GM18511 (cell line): ENCODE data around the gene MLPH.
"Not testable (repeated sequence)": the region's sequence is repeated elsewhere in the genome, so short reads cannot be mapped to it uniquely, and the experiment has no call there.

Experiments
- ATAC-seq: cut with Tn5 transposase; IDR thresholded peaks from one replicate; pipeline ENCODE4 v1.9.1; 2021; ENCODE audit warnings: mild to moderate bottlenecking, moderate library complexity; ENCODE audit not compliant: unreplicated experiment

MLPH gene

DNA sequence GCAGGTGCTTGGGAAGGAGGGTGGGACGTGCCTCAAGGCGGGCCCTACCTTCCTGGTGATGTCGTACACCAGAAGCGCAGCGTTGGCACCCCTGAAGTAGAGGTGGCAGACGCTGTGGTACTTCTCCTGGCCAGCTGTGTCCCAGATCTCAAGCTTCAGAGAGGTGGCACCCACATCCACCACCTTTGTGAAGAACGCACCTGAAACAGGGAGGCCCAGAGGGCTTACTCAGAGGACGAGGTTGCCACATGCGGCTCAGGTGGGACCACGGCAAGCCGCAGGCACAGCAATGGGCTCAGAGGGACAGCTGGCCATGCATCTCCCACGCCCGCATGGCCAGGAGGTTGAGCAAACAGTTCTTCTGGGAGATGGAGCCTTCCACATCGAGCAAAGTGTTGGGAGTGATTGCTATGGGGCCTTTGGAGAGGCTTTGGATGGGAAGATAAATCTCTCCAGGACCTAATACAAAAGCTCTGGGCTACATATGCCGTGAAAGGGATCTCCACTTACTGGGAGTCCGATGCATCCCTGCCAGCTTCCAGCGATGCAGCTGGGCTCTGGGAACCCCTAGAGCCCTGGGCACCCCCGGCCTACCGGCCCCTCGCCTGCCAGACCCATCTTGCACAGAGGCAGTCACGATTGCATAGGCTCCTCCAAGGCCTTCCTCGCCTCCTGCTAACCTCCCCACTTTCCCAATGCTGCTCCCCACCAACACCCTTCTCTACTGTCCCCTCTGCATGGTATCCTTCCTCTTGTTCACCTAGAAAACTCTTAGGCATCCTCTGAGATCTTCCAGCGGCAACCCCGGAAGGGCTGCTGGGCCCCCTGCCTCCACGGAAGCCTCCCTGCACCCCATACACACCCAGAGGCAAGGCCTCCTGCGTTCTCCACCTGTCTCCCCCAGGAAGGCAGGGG is 91.2 kb downstream of the MLPH start:
- no peak for ATAC-seq

- ATAC-seq: no peak
Observed at GRCh38 chr2:237581326-237581725, 94.3 kb downstream of the MLPH start.

DNA sequence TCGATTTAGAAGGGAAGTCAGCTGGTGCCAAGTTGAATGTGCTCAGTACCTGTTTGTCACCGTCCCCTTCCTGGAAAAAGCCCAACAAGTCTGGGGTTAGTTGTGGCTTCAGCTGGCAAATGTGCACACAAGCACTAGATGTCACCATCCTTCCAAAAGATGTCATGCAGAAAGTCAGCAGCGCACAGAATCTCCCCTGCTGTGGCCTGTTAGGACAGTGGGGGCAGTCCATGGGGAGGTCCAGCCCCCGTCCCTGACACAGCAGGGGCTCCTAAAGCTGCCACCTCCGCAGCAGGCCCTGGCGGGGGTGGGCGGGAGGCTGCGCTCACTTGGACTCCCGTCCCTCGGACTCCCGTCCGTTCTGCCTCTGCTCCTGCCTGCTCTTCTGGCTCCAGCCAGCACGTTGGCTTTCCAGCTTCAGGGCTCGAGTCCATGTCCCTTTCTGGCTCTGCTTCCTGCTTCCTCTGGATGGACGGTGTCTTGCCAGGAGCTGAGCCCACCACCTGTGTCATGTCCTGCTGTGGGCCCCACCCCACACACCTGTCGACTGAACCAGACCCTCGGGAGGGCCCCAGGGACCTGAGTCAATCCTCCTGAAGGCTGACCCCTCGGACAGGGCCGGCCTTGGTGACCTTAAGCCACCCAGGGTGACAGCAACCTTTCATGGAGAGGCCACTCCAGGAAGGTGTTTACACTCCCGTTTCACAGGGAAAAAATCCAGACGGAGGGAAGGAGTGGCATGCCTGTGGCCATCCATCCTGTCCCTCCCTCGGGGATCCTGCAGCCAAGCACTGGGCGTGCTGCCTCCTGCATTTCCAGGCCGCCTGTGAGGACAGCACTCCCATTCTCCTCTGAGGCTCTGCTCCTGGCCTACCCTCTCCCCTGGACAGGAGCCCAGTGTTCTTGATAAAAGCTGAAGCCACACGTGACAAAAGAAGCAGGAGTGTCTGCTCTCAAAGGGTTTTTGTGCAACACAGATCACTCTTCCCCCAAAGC is 95.0 kb downstream of the MLPH start:
- ATAC-seq: peak; percentile 70

DNA sequence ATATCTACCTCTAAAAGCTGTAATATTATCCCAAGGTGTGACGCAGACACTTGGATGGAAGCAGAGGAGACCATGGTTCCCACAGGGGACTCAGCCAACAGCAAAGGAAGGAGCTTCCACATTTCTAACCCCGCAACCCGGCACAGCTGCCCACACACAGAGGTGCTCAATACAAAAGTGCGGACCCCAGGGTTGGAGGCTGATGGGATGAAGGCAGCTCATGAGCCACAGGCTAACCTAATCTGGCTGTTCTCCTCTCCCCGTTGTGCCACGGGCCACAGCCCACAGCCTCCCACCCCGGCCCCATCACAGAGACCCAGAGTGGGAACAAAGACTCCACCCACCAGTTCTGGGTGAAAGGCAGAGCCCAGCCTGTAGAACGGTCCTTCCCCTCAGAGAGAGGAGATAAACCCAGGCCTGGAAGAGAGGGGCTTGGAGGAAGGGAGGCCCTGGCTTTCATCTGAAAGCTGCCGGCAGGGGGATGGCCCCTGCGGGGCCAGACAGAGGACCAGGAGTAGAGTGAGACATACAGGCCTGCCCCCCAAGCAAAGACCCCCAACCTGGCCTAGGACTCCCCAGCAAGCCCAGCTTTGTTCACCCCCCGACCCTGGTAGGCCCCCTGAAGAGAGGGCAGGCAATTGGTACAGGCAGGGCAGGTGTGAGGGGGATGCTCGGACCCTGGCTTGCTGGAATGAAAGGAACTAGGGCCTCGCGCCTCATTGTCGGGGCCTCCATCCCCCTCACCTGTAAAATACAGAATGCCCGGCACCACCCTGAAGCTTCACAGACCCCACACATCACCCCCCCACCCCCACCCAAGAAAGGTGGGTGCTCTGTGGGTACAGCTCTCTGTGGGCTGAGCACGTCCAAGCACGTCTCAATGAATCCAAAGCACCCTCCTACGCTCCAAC is 96.6 kb downstream of the MLPH start:
- ATAC-seq: no peak

- ATAC-seq: no peak
Observed at GRCh38 chr2:237585590-237586221, 98.7 kb downstream of the MLPH start.

- no peak for ATAC-seq
Observed at GRCh38 chr2:237588044-237588696, 101.1 kb downstream of the MLPH start.

- no peak for ATAC-seq
Observed at GRCh38 chr2:237590272-237591140, 103.5 kb downstream of the MLPH start, which contains the start of gene RAB17. RAB17 (minus strand) TSS chr2:237590734; CDS start chr2:237586154, 4,580 bp downstream.

- no peak for ATAC-seq
Observed at GRCh38 chr2:237591141-237591881, 104.3 kb downstream of the MLPH start.

GRCh38 chr2:237592425-237592980 is 105.5 kb downstream of the MLPH start:
- no peak for ATAC-seq

- no peak for ATAC-seq
Observed at GRCh38 chr2:237593036-237593435, 106.0 kb downstream of the MLPH start.

DNA sequence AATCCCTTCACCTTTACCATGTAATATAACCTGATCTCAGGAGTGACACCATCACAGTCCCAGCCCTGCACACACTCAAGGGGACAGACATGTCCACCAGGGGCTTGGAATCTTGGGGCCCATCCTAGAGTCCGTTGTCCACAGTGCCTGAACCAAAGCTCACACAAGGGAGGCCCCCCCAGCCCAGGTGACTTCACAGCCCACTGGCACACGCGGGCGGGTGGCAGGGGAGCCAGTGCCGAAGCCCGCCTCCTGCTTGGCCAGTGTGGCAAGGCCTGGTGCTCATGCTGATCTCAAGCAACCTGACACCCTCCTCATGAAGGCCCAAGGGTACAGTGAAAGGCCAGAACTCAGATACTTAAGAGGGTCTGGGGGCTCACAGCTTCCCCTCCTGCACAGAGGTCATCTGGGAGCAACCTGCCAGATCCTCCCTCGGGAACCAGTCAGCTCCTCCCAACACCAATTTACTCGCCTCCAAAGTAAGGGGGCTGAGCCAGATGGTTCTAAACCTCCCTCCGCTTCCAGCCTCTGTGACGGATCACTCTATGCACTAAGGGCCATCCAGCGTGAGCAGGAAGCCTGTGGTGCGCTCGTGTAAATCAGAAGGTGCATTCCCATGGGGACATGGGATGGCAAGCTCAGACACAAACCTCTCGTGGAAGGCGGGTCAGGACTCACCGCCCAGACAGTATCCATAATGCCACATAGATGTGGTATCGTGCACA is 106.7 kb downstream of the MLPH start:
- no peak for ATAC-seq

- ATAC-seq: no peak
Observed at GRCh38 chr2:237594514-237594871, 107.4 kb downstream of the MLPH start.

DNA sequence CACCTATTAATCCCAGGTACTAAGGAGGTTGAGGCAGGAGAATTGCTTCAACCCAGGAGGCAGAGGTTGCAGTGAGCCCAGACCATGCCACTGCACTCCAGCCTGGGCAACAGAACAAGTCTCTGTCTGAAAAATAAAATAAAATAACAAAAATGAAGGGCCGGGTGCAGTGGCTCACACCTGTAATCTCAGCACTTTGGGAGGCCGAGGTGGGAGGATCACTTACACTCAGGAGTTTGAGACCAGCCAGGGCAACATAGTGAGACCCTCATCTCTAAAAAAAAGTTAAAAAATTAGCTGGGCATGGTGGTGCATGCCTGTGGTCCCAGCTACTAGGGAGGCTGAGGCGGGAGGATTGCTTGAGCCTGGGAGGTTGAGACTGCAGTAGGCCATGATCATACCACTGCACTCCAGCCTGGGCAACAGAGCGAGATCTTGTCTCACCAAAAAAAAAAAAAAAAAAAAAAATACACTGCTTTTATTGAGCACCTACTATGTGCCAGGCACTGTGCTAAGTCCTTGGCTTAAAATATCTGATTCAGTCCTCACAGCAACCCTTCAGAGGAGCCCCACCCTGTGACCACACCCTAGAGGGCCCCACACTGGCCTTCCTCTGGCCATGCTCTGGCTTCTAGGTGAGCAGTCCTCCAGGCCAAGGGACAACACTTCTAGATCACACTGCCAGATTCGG is 108.9 kb downstream of the MLPH start:
- ATAC-seq: not testable (repeated sequence)

DNA sequence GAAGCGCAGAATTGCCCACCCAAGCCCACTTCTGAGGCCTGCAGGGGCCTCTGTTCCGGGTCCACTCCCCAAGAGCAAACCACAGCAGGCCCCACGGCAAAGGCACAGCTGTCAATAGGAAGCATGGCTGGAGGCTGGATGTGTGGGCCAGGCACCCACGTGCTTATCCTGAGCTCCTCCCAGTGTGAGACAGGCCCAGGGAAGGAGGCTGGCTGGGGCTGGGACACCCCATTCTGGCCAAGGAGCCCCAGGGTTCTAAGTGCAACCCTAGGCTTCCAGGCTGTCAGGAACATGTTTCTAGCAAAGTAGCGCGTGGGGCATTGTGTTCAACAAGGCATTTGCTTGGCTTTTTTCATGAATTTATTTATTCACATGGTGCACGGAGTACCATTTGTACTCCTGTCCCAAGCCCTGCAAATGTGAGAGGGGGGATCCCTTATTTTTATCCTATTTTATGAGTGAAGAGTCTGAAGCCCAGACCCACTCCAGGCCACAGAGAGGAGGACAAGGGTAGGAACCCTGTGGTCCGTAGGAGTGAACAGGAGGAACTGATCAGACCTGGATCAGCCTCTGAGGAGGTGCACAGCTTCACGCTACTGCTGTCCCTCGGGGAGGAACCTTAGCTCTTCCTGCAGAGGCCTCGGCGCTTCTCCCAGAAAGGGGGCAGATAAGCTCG is 109.6 kb downstream of the MLPH start:
- ATAC-seq: no peak
